Gastrocnemius medialis (tissue), 4 donors: ENCODE measurements around the gene SPATS2L.

ENCODE experiments used
- CTCF ChIP-seq, 5 experiments: fragments of 450-650 bp in 3 of 5; fragments of 200-600 bp in 2 of 5; sonication (generic) in 2 of 5; IDR thresholded peaks in 4 of 5; conservative IDR thresholded peaks in 1 of 5; 1 replicate in 4 of 5; 2 replicates in 1 of 5; pipeline ENCODE4 v1.5.1; 2016 to 2019; ENCODE audit warnings: antibody characterized with exemption in 5 of 5, mild to moderate bottlenecking in 3 of 5, moderate library complexity in 3 of 5
- POLR2A ChIP-seq, 2 donors: fragments of 450-650 bp; IDR thresholded peaks; one replicate each; pipeline ENCODE4 v1.6.1; 2017; ENCODE audit warnings: antibody characterized with exemption in 2 of 2, mild to moderate bottlenecking in 2 of 2, moderate library complexity in 2 of 2

- TF ChIP-seq CTCF (IDR thresholded peaks at IDR 0.05 in 4 of 5, conservative IDR thresholded peaks at IDR 0.05 in 1 of 5) (no peak), POLR2A (IDR thresholded peaks at IDR 0.05) (no peak)
Observed at GRCh38 chr2:200369886-200370285, 63.4 kb downstream of the SPATS2L start.
